Measurements from ENCODE around the gene RNF34. TPM values are rescaled to one million over a fixed set of nuclear protein-coding genes. Genes with fewer than 3 reads are reported as not detected.

RNF34 gene
- total RNA-seq, 5 donors from 2014 or later (not counting 1 experiment from before 2014, with no cell fraction given): 71.8 to 94.5 (median 80.8) TPM

- POLR2A ChIA-PET: no interaction called here
- Mint-ChIP-seq H3K27ac (peak overlapping the region in 1 of 2 donors; percentile 11), H3K36me3 (peaks cover 22% of the 10 kb centered on the region)
Measured at GRCh38 chr12:121443911-121444841, 44.3 kb downstream of the RNF34 start.

GRCh38 chr12:121444842-121445202, 44.9 kb downstream of the RNF34 start:
- no peak overlapping the region for H3K4me3 Mint-ChIP-seq
- no peak overlapping the region for H3K27ac Mint-ChIP-seq
- peaks cover 6 to 10% (median 9%) of the 10 kb centered on the region in 3 donors for H3K4me1 Mint-ChIP-seq
- ATAC-seq (replicated peaks in 1 of 4) (no peak), DNase-seq (no peak)
- Histone ChIP-seq H3K9me3 (no peaks in the 10 kb centered on the region), H3K4me3 (ENCODE audit: control insufficient read depth in 1 of 2, extremely low read depth in 1 of 2, low read length in 1 of 2) (no peak overlapping the region), H3K27me3 (replicated peaks in 1 of 2; ENCODE audit: control insufficient read depth in 2 of 2, extremely low read depth in 1 of 2, insufficient read depth in 2 of 2, low read length in 1 of 2) (no peaks in the 10 kb centered on the region), H3K36me3 (ENCODE audit: control insufficient read depth in 2 of 2, extremely low read depth in 1 of 2, insufficient read depth in 1 of 2, low read length in 1 of 2) (peaks cover 32 to 56% of the 10 kb centered on the region in 2 donors), H3K27ac (ENCODE audit: low read length) (no peak overlapping the region), H3K4me1 (ENCODE audit: control insufficient read depth in 1 of 2, extremely low read depth in 1 of 2, insufficient read depth in 2 of 2, low read length in 2 of 2) (peaks cover 0 to 5% of the 10 kb centered on the region in 2 experiments)
- no peaks in the 10 kb centered on the region for H3K27me3 Mint-ChIP-seq
- ChIA-PET POLR2A (no interaction called here), CTCF (no interaction called here)
- 93% methylated on average over 3 of the region's 4 CpGs for WGBS (ENCODE audit: insufficient coverage)
- no peaks in the 10 kb centered on the region for H3K9me3 Mint-ChIP-seq
- H3K36me3 Mint-ChIP-seq: peaks cover 21% of the 10 kb centered on the region

More at GRCh38 chr12:121443911-121444841, 44.3 kb downstream of the RNF34 start:
- Histone ChIP-seq H3K9me3 (no peaks in the 10 kb centered on the region), H3K4me3 (ENCODE audit: control insufficient read depth in 1 of 2, extremely low read depth in 1 of 2, low read length in 1 of 2) (no peak overlapping the region), H3K27me3 (replicated peaks in 1 of 2; ENCODE audit: control insufficient read depth in 2 of 2, extremely low read depth in 1 of 2, insufficient read depth in 2 of 2, low read length in 1 of 2) (no peaks in the 10 kb centered on the region), H3K4me1 (ENCODE audit: control insufficient read depth in 1 of 2, extremely low read depth in 1 of 2, insufficient read depth in 2 of 2, low read length in 2 of 2) (peaks cover 0 to 5% of the 10 kb centered on the region in 2 experiments), H3K27ac (ENCODE audit: low read length) (no peak overlapping the region), H3K36me3 (ENCODE audit: control insufficient read depth in 2 of 2, extremely low read depth in 1 of 2, insufficient read depth in 1 of 2, low read length in 1 of 2) (peaks cover 36 to 62% of the 10 kb centered on the region in 2 donors)
- peaks cover 4 to 9% (median 6%) of the 10 kb centered on the region in 3 donors for H3K4me1 Mint-ChIP-seq
- no peak for DNase-seq
- WGBS (ENCODE audit: insufficient coverage): 96% methylated on average over 36 of the region's 45 CpGs
- H3K4me3 Mint-ChIP-seq: no peak overlapping the region
- no peaks in the 10 kb centered on the region for H3K27me3 Mint-ChIP-seq
- CTCF ChIA-PET: interaction anchor here (0.6 to 2.5 kb wide), 3 partner anchors 12 to 109 kb away, joined by 4 to 16 read pairs (median 15); no protein-coding TSS in a partner anchor
- ATAC-seq (replicated peaks in 1 of 4): peak in 1 of 4 experiments; percentile 19
- no peaks in the 10 kb centered on the region for H3K9me3 Mint-ChIP-seq

- Mint-ChIP-seq H3K4me1 (peaks cover 9 to 15% (median 10%) of the 10 kb centered on the region in 3 donors), H3K9me3 (no peaks in the 10 kb centered on the region), H3K27ac (no peak overlapping the region), H3K27me3 (no peaks in the 10 kb centered on the region), H3K4me3 (no peak overlapping the region), H3K36me3 (peaks cover 21% of the 10 kb centered on the region)
- Histone ChIP-seq H3K27ac (ENCODE audit: low read length) (no peak overlapping the region), H3K36me3 (ENCODE audit: control insufficient read depth in 2 of 2, extremely low read depth in 1 of 2, insufficient read depth in 1 of 2, low read length in 1 of 2) (peaks cover 25 to 46% of the 10 kb centered on the region in 2 donors), H3K4me1 (ENCODE audit: control insufficient read depth in 1 of 2, extremely low read depth in 1 of 2, insufficient read depth in 2 of 2, low read length in 2 of 2) (peaks cover 0 to 5% of the 10 kb centered on the region in 2 experiments), H3K4me3 (ENCODE audit: control insufficient read depth in 1 of 2, extremely low read depth in 1 of 2, low read length in 1 of 2) (no peak overlapping the region), H3K9me3 (no peaks in the 10 kb centered on the region), H3K27me3 (replicated peaks in 1 of 2; ENCODE audit: control insufficient read depth in 2 of 2, extremely low read depth in 1 of 2, insufficient read depth in 2 of 2, low read length in 1 of 2) (no peaks in the 10 kb centered on the region)
- ATAC-seq (replicated peaks in 1 of 4) (no peak), DNase-seq (no peak)
- no CpG with 5 or more reads among the region's 3 CpGs for WGBS (ENCODE audit: insufficient coverage)
- ChIA-PET POLR2A (interaction anchor here in 1 of 2 donors (1.4 kb wide), 1 partner anchor 15 kb away, joined by 8 read pairs; no protein-coding TSS in a partner anchor), CTCF (interaction anchor here in 1 of 2 donors (0.6 kb wide), 1 partner anchor 112 kb away, joined by 3 read pairs; no protein-coding TSS in a partner anchor)
Measured at GRCh38 chr12:121446750-121447149, 46.8 kb downstream of the RNF34 start.

GRCh38 chr12:121448771-121449315, 48.9 kb downstream of the RNF34 start:
- Histone ChIP-seq H3K36me3 (ENCODE audit: control insufficient read depth in 2 of 2, extremely low read depth in 1 of 2, insufficient read depth in 1 of 2, low read length in 1 of 2) (peaks cover 18 to 43% of the 10 kb centered on the region in 2 donors), H3K4me1 (ENCODE audit: control insufficient read depth in 1 of 2, extremely low read depth in 1 of 2, insufficient read depth in 2 of 2, low read length in 2 of 2) (peaks cover 0 to 7% of the 10 kb centered on the region in 2 experiments), H3K4me3 (ENCODE audit: control insufficient read depth in 1 of 2, extremely low read depth in 1 of 2, low read length in 1 of 2) (no peak overlapping the region), H3K9me3 (no peaks in the 10 kb centered on the region), H3K27me3 (replicated peaks in 1 of 2; ENCODE audit: control insufficient read depth in 2 of 2, extremely low read depth in 1 of 2, insufficient read depth in 2 of 2, low read length in 1 of 2) (no peaks in the 10 kb centered on the region), H3K27ac (ENCODE audit: low read length) (no peak overlapping the region)
- no peak for DNase-seq
- POLR2A ChIA-PET: interaction anchor here in 1 of 2 donors (0.6 kb wide), 1 partner anchor 29 kb away, joined by 4 read pairs; no protein-coding TSS in a partner anchor
- no peak for ATAC-seq (replicated peaks in 1 of 4)
- CTCF ChIA-PET: interaction anchor here in 1 of 2 donors (0.6 kb wide), 2 partner anchors 13 to 337 kb away, joined by 6 read pairs; no protein-coding TSS in a partner anchor
- Mint-ChIP-seq H3K4me1 (peaks cover 10 to 21% (median 14%) of the 10 kb centered on the region in 3 donors), H3K27me3 (no peaks in the 10 kb centered on the region), H3K9me3 (no peaks in the 10 kb centered on the region), H3K27ac (no peak overlapping the region), H3K36me3 (peaks cover 21% of the 10 kb centered on the region), H3K4me3 (no peak overlapping the region)
- WGBS (ENCODE audit: insufficient coverage): 96% methylated on average over 10 of the region's 16 CpGs

- Mint-ChIP-seq H3K4me1 (peaks cover 10 to 43% (median 31%) of the 10 kb centered on the region in 3 donors), H3K27ac (no peak overlapping the region), H3K9me3 (no peaks in the 10 kb centered on the region), H3K4me3 (no peak overlapping the region), H3K27me3 (no peaks in the 10 kb centered on the region), H3K36me3 (peaks cover 20% of the 10 kb centered on the region)
- no CpG with 5 or more reads among the region's 4 CpGs for WGBS (ENCODE audit: insufficient coverage)
- no peak overlapping the region for H3K4me3 ChIP-seq (ENCODE audit: control insufficient read depth in 1 of 2, extremely low read depth in 1 of 2, low read length in 1 of 2)
- CTCF ChIA-PET: no interaction called here
- peaks cover 0 to 24% of the 10 kb centered on the region in 2 experiments for H3K4me1 ChIP-seq (ENCODE audit: control insufficient read depth in 1 of 2, extremely low read depth in 1 of 2, insufficient read depth in 2 of 2, low read length in 2 of 2)
- no peak for DNase-seq
- H3K36me3 ChIP-seq (ENCODE audit: control insufficient read depth in 2 of 2, extremely low read depth in 1 of 2, insufficient read depth in 1 of 2, low read length in 1 of 2): peaks cover 12 to 24% of the 10 kb centered on the region in 2 donors
- no peaks in the 10 kb centered on the region for H3K27me3 ChIP-seq (replicated peaks in 1 of 2; ENCODE audit: control insufficient read depth in 2 of 2, extremely low read depth in 1 of 2, insufficient read depth in 2 of 2, low read length in 1 of 2)
- ATAC-seq (replicated peaks in 1 of 4): no peak
- no peak overlapping the region for H3K27ac ChIP-seq (ENCODE audit: low read length)
- POLR2A ChIA-PET: no interaction called here
- H3K9me3 ChIP-seq: no peaks in the 10 kb centered on the region
Measured at GRCh38 chr12:121451961-121452339, 52.0 kb downstream of the RNF34 start.

GRCh38 chr12:121452340-121452984, 52.5 kb downstream of the RNF34 start:
- Histone ChIP-seq H3K9me3 (no peaks in the 10 kb centered on the region), H3K27me3 (replicated peaks in 1 of 2; ENCODE audit: control insufficient read depth in 2 of 2, extremely low read depth in 1 of 2, insufficient read depth in 2 of 2, low read length in 1 of 2) (no peaks in the 10 kb centered on the region), H3K4me1 (ENCODE audit: control insufficient read depth in 1 of 2, extremely low read depth in 1 of 2, insufficient read depth in 2 of 2, low read length in 2 of 2) (peaks cover 0 to 26% of the 10 kb centered on the region in 2 experiments), H3K27ac (ENCODE audit: low read length) (no peak overlapping the region), H3K36me3 (ENCODE audit: control insufficient read depth in 2 of 2, extremely low read depth in 1 of 2, insufficient read depth in 1 of 2, low read length in 1 of 2) (peaks cover 12 to 24% of the 10 kb centered on the region in 2 donors), H3K4me3 (ENCODE audit: control insufficient read depth in 1 of 2, extremely low read depth in 1 of 2, low read length in 1 of 2) (no peak overlapping the region)
- CTCF ChIA-PET: interaction anchor here in 1 of 2 donors (0.5 kb wide), 1 partner anchor 147 kb away, joined by 3 read pairs; no protein-coding TSS in a partner anchor
- H3K9me3 Mint-ChIP-seq: no peaks in the 10 kb centered on the region
- H3K4me1 Mint-ChIP-seq: peaks cover 16 to 47% (median 34%) of the 10 kb centered on the region in 3 donors
- 90% methylated on average over 24 of the region's 35 CpGs for WGBS (ENCODE audit: insufficient coverage)
- no peak for ATAC-seq (replicated peaks in 1 of 4)
- H3K36me3 Mint-ChIP-seq: peaks cover 20% of the 10 kb centered on the region
- no peak for DNase-seq
- H3K4me3 Mint-ChIP-seq: no peak overlapping the region
- POLR2A ChIA-PET: no interaction called here
- H3K27ac Mint-ChIP-seq: no peak overlapping the region
- no peaks in the 10 kb centered on the region for H3K27me3 Mint-ChIP-seq
